Erythroblast (primary cell): ENCODE measurements around the gene COMMD10.
A peak's percentile ranks its signal among the peaks of the same experiment; 100 is the strongest.

Experiments
- DNase-seq, 2 experiments: peaks; one replicate each; lab custom pipeline; 2025; lab: John Stamatoyannopoulos, UW
- GATA1 ChIP-seq: IDR thresholded peaks from 2 replicates; pipeline ENCODE4 v1.6.1; 2011; ENCODE audit warnings: low read depth, mild to moderate bottlenecking, control low read depth, low read length, moderate library complexity
- POLR2A ChIP-seq: IDR thresholded peaks from 2 replicates; pipeline ENCODE4 v1.6.1; 2011; ENCODE audit warnings: mild to moderate bottlenecking, low read length

The COMMD10 gene

DNA sequence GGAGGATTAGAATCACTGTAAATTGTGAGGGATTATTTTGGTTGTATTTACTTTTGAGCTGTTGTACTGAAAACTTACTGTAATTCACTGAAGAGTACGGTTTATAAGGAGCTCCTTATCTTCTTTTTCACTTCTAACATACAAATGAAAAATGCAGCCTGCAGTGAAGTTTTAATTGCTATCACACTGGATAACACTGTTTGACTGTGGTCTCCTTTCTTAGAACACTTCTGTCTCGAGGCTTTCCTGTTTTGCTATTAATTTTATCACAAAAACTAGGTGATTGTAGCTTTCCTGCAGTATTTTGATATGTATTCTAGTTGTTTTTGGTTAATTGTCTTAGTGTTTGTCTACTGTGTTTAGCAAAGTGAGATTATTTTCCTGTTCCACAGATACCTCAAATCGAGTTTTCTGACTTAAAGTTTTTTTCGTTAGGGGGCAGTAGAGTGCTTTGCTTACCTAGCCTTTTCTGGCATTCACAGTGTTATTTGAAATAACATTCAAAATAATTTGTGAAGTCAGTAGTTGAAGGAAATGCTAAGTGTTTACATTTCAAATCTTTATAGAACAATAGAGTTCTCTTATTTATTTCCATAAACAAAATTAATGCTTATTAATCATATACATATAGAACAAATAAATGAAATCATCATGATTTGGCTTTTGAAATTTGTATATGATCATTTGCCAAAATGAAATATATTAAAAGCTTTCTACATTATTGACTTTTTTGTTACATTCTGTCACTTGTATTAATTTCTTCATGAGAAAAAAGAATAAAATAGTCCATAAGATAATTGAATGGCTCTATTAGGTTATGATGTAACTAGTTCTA is 52.9 kb downstream of the COMMD10 start:
- TF ChIP-seq GATA1 (no peak), POLR2A (no peak)
- peak; percentile 60 to 68 for DNase-seq

DNA sequence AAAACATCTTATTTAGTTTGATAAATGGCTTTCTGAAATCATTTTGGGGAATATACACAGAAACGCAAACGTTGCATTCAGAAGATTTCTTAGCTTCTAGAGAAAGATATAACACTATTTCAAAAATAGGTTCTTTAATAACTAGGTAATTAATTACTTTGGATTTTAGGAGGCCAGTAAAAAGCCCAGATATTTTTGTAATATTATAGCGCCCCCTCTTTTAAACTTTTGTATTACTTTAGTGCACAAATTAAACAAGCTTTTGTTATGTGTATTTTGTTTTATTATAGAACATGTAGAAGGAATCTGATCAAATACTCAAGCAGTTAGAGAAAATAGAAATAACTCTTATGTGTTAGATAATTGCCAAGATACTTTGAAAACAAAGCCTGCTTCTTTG is 57.7 kb downstream of the COMMD10 start:
- no peak for DNase-seq
- TF ChIP-seq POLR2A (no peak), GATA1 (no peak)

DNA sequence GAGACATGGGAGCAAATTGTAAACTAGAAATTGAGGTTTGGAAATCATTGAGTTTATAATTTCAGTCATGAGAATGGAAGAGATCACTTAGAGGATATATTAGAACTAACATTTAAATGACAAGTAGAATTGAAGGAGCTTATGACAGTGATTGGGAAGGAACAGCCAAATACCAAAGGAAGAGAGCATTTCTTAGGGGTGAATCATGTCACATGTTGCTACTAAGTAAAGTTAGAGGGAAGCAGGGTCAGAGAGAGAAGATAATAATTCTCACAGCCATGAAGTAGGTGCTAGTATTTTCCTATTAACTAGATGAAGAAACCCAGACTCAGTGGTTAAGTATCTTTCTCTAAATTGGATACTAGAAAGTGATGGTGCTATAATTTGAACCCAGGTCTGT is 59.3 kb downstream of the COMMD10 start:
- no peak for TF ChIP-seq GATA1
- DNase-seq: no peak

DNA sequence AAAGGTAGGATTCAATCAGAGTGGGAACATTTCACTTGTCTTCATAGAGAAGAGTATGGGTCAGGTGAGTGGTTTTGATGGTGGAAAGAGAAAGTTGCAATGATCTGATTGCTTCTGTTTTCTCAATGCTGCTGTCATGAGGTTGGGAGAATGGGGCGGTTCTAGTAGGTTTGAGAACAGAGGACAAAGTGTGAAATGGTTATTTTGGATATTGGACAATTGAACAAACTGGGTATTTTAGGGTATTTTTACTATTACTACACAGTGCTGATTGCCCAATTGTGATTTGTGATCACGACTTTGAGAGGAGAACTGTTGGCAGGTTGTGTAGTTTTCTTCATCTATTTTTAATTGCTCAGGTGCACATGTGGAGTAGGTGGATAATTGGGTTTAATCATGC is 60.2 kb downstream of the COMMD10 start:
- DNase-seq: no peak
- TF ChIP-seq GATA1 (no peak), POLR2A (no peak)

DNA sequence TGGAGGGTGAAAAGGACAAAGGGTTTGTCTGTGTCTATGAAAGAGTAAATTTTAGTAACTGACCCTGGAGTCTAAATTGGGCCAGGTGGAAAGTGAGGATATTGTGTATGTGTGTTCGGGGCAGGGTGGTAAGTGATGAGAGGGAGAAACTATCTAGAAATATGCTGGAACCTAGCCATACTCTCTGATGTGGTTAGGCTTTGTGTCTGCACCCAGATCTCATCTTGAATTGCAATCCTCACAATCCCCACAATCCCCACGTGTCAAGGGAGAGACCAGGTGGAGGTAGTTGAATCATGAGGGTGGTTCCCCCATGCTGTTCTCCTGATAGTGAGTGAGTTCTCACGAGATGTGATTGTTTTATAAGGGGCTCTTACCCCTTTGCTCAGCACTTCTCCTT is 60.6 kb downstream of the COMMD10 start:
- no peak for DNase-seq
- TF ChIP-seq POLR2A: no peak
- no peak for TF ChIP-seq GATA1

DNA sequence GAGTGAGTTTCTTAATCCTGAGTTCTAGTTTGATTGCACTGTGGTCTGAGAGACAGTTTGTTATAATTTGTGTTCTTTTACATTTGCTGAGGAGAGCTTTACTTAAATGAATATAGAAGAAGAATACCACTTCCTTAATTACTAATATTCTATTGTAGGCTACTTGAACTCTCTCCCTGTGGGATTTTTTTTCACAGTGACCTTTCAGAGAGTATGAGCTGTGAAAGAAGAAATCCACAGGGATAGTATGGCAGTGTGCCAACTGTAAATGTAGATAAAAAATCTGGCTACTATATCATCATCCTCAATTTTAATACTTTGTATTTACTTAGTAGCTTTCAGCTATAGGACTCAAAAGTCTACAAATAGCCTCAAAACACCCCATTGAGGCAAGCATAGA is 67.3 kb downstream of the COMMD10 start:
- DNase-seq: no peak
- no peak for TF ChIP-seq GATA1
- TF ChIP-seq POLR2A: no peak

DNA sequence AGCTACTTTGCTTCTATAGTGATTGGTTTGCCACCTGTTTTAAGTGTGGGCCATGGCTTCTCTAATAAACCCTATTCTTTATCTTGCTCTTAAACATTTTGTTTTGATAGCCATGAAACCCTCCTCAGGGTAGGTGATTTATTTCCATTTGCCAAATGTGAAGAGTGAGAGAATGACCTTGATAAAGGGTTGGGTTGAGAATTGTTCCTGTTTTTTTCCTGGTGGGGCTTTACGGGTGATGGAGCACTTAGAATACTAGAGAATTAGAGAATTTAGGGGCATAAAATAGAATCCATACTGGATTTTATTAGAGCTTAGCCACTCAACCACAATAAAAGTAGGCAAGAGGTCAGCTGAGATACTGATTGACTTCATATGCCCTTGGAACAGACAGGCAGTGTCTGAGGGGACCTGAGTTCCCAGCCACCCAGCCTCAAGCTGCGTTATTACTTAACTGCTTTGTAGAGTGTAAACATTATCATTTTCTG is 68.9 kb downstream of the COMMD10 start:
- no peak for DNase-seq
- no peak for TF ChIP-seq GATA1
- no peak for TF ChIP-seq POLR2A

DNA sequence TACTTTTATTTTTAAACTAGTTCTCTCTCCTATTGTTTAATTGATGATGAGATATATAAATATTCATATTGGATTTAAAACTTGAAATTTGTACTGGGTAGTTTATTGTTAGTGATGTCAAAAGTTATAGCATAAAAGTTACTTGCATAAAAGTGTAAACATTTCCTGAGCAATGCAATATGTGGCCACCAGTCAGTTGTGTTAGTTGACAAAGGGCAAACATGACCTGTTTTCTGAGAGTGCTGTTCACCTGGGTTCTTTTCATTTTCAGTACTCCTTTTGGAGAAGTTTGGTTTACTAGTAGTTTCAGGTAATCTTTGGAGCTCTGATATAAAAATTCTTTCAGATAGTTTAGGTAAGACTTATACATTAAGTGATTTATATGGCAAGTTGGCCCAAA is 69.4 kb downstream of the COMMD10 start:
- no peak for DNase-seq
- TF ChIP-seq GATA1: no peak
- TF ChIP-seq POLR2A: no peak

DNA sequence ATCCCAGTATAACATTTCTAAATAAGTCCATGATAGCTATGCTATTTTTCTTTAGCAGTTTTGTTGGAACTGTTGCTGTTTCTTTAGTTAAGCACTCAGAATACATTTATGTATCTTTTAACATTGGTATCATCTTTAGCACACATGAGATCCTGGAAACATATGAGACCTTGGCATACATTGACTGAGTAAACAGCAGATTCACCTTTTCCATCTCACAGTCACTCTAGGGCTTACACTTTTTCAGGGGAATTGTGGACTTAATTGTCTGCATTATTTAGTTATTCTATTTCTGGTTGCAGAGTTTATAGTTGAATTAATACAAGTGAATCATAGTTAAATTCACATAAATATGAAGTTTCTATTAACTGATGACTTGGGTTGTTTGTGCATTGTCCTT is 70.1 kb downstream of the COMMD10 start:
- TF ChIP-seq GATA1 (no peak), POLR2A (no peak)
- DNase-seq: no peak

DNA sequence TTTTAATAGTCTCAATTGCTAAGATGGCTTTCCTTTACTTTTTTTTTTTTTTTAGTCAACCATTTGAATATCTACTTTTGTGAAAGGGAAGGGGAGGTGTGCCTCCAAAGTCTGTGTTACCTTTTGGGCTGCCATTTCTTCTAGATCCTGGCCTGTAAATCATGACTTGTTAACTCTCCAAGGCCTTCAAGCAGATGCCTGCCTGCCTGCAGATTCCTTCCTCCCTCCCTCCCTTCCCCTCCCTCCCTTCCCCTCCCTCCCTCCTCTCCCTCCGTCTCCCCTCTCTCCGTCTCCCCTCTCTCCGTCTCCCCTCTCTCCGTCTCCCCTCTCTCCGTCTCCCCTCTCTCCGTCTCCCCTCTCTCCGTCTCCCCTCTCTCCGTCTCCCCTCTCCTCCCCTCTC is 73.1 kb downstream of the COMMD10 start:
- TF ChIP-seq GATA1 (no peak), POLR2A (no peak)

DNA sequence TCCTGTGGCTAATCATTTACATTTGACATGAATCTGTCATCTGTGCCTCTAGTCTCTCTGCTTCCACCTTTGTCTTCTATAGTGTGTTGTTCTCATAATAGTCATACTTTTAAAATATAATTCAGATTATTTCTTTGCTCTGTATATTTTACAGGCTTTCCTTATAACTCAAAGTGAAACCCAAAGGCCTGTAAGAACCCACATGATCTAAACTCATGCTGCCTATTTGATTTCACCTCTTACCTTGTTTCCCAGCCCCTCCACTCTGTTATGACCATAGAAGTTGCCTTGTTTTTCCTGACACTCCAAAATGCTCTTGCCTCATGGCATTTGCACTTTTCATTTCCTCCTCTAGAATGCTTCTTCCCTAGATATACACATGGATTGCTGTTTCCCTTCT is 74.2 kb downstream of the COMMD10 start:
- no peak for DNase-seq
- TF ChIP-seq POLR2A: no peak
- no peak for TF ChIP-seq GATA1

More for the DNA sequence above, 73.1 kb downstream of the COMMD10 start:
- no peak for DNase-seq

DNA sequence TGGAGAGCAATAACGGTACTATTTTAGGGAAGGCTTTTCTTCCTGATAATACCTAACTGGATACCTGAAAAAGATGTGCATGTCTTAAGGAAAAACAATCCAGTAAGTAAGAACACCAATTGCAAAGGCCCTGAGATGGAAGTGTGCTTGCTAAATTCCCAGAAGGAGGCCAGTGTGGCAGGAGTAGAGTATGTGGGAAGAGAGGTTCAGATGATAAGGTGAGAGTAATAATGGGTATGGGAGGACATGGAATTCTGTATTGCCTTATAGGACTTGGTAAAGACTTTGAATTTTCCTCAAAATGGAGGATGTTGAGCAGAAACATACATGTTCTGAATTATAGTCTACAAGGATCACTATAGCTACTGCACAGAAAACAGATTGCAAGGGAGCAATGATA is 89.3 kb downstream of the COMMD10 start:
- TF ChIP-seq POLR2A (no peak), GATA1 (no peak)

DNA sequence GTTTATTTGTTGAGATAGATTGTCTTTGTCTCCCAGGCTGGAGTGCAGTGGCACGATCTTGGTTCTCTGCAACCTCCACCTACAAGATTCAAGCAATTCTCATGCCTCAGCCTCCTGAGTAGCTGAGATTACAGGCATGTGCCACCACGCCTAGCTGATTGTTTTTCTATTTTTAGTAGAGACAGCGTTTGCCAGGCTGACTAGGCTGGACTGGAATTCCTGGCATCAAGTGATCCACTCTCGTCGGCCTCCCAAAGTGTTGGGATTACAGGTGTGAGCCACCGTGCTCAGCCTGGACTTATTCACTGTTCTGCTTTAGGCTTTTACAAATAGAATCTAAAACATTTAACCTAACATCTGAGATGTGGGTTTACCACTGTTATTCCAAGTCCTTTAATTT is 91.3 kb downstream of the COMMD10 start:
- TF ChIP-seq GATA1 (no peak), POLR2A (no peak)
- no peak for DNase-seq

More for the DNA sequence above, 89.3 kb downstream of the COMMD10 start:
- DNase-seq: no peak

DNA sequence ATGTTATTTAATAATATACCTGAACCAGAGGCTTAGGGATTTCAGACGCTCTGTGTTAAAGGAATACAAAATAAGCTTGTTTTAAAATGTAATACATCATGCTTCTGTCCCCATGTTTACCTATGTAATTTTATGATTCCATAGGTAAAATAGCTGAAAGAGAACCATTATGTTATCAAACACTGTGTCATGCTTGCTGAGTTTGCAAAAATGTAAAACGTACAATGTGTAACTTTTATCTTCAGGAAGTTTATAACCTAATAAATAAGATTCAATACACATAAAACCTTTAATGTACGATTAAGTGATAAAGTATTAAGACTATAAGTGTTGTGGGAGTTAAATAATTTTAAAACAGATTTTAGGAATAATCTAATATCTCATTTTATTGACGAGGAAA is 94.1 kb downstream of the COMMD10 start:
- TF ChIP-seq POLR2A (no peak), GATA1 (no peak)
- DNase-seq: no peak

DNA sequence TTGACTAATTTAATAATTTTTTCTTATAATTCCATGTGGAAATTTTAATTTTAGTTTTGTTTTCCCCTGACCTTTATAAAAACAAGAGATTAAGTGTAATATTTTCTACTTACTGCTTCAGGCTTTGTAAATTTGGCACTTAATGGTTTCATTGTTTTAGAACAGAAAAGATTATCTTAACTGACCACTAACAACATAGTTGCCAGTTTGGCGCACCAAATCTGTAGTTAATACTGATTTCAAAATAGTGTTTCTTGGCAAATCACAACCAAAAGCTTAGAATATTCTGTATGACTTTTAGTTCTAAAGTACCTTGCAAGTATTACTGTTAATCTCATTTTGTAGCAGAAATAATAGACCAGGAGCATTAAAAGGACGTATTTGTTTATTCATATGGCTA is 124.3 kb downstream of the COMMD10 start:
- no peak for TF ChIP-seq GATA1
- DNase-seq: no peak
